GM23248 (cell line): Measurements from ENCODE around the gene CKAP5.

Experiments
- EZH2 ChIP-seq: fragments of 200-600 bp; sonication (generic); IDR thresholded peaks from 2 replicates; pipeline ENCODE4 v1.6.1; 2018; ENCODE audit warnings: antibody characterized with exemption, mild to moderate bottlenecking; ENCODE audit not compliant: insufficient read depth, poor library complexity, severe bottlenecking
- EZH2phosphoT487 ChIP-seq: fragments of 200-600 bp; sonication (generic); IDR thresholded peaks from 2 replicates; pipeline ENCODE4 v1.6.1; 2018; ENCODE audit warnings: antibody characterized with exemption, moderate library complexity, mild to moderate bottlenecking, low read depth; ENCODE audit not compliant: insufficient read depth

- TF ChIP-seq EZH2 (no peak), EZH2phosphoT487 (no peak)
Measured at GRCh38 chr11:46800177-46800576, 45.9 kb downstream of the CKAP5 start.
